LNCaP clone FGC (cell line): ENCODE measurements around the gene CCSAP.

Source experiments
- DNase-seq: peaks from one replicate; pipeline ENCODE4 v3.0.0-alpha.2; 2011; ENCODE audit warnings: low read depth
- H3K4me3 ChIP-seq: 2 replicates; pipeline ENCODE4 v1.5.1; 2011; ENCODE audit warnings: mild to moderate bottlenecking, low read depth, low read length, control low read depth
- TF ChIP-seq, protein P1 (sequence below): IDR thresholded peaks from 2 replicates; pipeline ENCODE4 v1.5.1; 2012; ENCODE audit warnings: mild to moderate bottlenecking; ENCODE audit not compliant: control insufficient read depth, insufficient read depth; ENCODE audit errors: extremely low read depth

CCSAP gene

DNA sequence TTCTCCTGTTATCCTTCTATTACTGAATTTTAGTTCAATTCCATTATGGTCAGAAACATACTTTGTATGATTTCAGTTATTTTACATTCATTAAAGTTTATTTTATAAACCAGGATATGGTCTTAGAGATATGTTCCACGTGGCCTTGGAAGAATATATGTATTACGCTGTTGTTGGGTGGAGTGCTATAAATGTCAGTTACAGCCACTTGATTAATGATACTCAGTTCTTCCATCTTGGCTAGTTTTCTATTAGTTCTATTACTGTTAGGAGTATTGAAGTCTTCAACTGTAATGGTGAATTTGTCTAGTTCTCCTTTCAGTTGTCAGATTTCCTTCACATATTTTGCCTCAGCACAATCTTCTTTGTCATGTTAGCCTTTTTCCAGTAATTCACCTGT, 26.7 kb downstream of the CCSAP start:
- DNase-seq: no peak
- TF ChIP-seq, protein P1, sequence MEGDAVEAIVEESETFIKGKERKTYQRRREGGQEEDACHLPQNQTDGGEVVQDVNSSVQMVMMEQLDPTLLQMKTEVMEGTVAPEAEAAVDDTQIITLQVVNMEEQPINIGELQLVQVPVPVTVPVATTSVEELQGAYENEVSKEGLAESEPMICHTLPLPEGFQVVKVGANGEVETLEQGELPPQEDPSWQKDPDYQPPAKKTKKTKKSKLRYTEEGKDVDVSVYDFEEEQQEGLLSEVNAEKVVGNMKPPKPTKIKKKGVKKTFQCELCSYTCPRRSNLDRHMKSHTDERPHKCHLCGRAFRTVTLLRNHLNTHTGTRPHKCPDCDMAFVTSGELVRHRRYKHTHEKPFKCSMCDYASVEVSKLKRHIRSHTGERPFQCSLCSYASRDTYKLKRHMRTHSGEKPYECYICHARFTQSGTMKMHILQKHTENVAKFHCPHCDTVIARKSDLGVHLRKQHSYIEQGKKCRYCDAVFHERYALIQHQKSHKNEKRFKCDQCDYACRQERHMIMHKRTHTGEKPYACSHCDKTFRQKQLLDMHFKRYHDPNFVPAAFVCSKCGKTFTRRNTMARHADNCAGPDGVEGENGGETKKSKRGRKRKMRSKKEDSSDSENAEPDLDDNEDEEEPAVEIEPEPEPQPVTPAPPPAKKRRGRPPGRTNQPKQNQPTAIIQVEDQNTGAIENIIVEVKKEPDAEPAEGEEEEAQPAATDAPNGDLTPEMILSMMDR: no peak

DNA sequence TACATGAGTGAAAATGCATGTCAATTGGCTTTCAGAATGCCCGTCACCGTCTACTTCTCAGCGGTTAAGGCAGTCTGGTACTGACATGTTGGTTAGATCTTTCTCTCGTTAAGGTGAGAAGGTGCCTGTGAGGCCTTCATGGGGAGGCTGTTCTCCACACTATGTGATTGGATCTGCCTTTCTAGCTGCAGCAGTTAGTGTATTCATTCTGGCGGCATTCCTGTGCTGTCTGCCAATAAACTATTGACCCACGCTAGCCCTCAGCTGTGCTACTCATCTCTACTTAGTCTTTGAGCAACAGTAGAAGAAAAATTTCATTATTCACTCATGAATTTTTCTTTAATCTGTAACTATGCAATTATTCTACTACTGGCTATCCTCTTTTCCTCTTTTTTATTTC, 32.0 kb downstream of the CCSAP start:
- no peak overlapping the region for H3K4me3 ChIP-seq
- no peak for DNase-seq
- TF ChIP-seq, protein P1: no peak

More for the DNA sequence above, 26.7 kb downstream of the CCSAP start:
- H3K4me3 ChIP-seq: no peak overlapping the region

DNA sequence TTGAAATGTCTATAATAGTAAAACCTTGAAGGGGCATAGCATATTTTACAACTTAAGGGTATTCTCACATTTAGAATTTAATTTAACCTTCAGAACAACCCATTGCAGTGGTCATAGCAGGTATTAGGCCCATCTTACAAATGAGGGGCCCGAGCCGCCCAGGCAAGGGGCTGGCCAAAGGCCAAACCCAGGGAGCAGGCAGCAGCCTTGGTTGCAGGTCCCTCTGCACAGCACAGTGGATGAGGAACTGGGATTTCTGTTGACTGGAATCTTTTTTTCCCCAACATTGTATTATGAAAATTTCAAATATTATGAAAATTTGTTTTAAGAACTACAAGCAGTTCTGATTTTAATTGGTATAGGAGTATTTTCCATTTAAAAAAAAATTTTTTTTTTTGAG, 33.2 kb downstream of the CCSAP start:
- no peak overlapping the region for H3K4me3 ChIP-seq
- no peak for DNase-seq
- TF ChIP-seq, protein P1: no peak

DNA sequence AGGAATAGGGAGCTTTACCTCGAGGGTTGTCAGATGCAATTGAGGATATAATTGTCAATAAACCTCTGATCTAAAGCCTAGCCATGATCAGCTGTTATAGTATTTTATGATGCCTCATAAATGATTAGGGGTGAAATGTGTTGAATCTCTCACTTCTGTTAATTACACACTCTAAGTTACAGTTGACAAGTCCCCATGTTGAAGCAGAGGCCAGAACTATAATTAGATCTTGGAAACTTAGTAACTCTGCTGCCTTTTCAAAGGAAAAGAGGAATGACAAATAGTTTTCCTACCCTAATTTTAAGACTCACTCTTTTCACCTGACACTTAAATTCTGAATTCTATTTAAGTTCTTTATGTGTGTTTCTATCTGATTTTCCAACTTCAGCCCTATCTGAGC, 33.8 kb downstream of the CCSAP start:
- DNase-seq: no peak

DNA sequence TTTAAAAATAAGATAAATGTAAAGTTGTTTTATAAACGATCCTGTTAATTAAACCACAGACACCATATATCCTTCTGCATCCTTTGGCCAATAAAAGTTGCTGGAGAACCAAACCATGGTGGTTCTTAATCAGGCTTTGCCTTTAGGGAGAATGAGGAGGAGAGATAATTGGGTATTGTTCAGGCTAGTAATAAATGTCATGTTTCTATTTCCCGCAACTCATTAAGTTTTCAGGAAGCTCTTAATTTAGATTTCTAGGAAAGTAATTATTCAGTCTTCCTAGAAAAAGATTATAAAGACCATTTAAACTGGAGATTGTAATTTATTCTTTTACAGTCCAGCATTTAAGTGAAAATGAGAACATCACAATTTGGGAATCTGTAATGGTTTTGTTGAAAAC, 37.5 kb downstream of the CCSAP start:
- TF ChIP-seq, protein P1: no peak
- no peak overlapping the region for H3K4me3 ChIP-seq
- no peak for DNase-seq

More for the DNA sequence above, 33.8 kb downstream of the CCSAP start:
- TF ChIP-seq, protein P1: no peak
- H3K4me3 ChIP-seq: no peak overlapping the region

DNA sequence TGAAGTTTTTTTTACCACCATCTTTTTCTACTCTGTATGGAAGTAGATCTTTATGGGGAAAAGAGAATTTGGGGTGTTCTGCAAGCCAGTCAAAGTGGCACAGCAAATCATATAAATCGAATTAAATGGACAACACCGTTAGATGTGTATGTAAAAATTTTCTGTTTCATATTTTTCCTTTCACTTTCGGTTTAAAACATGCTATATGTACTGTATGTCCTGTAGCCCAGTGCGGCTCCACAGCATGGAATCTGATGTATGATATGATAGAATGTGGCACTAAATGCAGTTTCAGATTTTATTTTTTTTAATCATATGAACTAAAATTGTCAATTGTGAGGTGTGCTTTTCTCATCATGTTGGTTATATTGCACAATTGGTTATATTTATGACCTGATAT, 39.0 kb downstream of the CCSAP start:
- H3K4me3 ChIP-seq: no peak overlapping the region
- TF ChIP-seq, protein P1: no peak
- no peak for DNase-seq

DNA sequence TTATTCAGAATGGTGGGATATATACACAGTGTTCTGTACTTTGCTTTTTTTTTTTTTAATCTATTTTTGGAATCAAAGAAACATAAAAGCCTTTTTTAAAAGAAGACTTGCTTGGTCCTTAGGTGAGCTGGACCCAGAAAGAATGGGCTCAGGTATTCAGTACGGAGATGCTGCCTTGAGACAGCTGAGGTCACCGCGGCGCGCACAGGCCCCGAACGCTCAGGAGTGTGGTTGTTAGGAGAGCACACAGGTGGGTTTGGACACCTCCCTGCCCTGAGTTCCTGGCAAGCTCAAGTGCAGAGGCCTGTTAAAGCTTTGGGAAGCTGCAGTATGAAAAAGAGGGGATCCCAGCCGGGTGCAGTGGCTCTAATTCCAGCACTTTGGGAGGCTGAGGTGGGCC, 40.1 kb downstream of the CCSAP start:
- TF ChIP-seq, protein P1: no peak
- no peak for DNase-seq
- no peak overlapping the region for H3K4me3 ChIP-seq
